Osteocyte (in vitro differentiated cells): ENCODE results near the gene GPBP1. TPM values are rescaled to one million over a fixed set of nuclear protein-coding genes. Genes with fewer than 3 reads are reported as not detected.
A peak's percentile ranks its signal among the peaks of the same experiment; 100 is the strongest.

Experiments
- DNase-seq: peaks from one replicate; pipeline ENCODE4 v3.0.0; 2021; ENCODE audit warnings: mixed read lengths; ENCODE audit not compliant: unreplicated experiment; ENCODE audit errors: extremely low spot score
- H3K27ac Mint-ChIP-seq: one replicate; pipeline ENCODE4 v1.8.0; 2021; ENCODE audit warnings: mild to moderate bottlenecking, mixed read lengths; ENCODE audit not compliant: unreplicated experiment
- H3K27me3 Mint-ChIP-seq: one replicate; pipeline ENCODE4 v1.8.0; 2021; ENCODE audit warnings: mixed read lengths; ENCODE audit not compliant: unreplicated experiment
- H3K36me3 Mint-ChIP-seq: one replicate; pipeline ENCODE4 v1.8.0; 2021; ENCODE audit warnings: mixed read lengths; ENCODE audit not compliant: unreplicated experiment
- H3K4me1 Mint-ChIP-seq: one replicate; pipeline ENCODE4 v1.8.0; 2021; ENCODE audit warnings: mixed read lengths; ENCODE audit not compliant: unreplicated experiment
- H3K4me3 Mint-ChIP-seq: one replicate; pipeline ENCODE4 v1.8.0; 2021; ENCODE audit warnings: mild to moderate bottlenecking, moderate library complexity, mixed read lengths; ENCODE audit not compliant: unreplicated experiment
- H3K9me3 Mint-ChIP-seq: one replicate; pipeline ENCODE4 v1.8.0; 2021; ENCODE audit warnings: mixed read lengths; ENCODE audit not compliant: unreplicated experiment
- total RNA-seq: library from RNA; stranded (reverse); gene quantifications from 2 replicates; pipeline ENCODE4 v1.2.1, GENCODE V29; 2021
- TF ChIP-seq, protein P1 (sequence below): fragments of 200-600 bp; sonication (generic); IDR thresholded peaks from 2 replicates; pipeline ENCODE4 v1.5.0; 2021; ENCODE audit warnings: antibody characterized with exemption, mild to moderate bottlenecking, moderate library complexity

Gene GPBP1
- total RNA-seq, 1 donor from 2014 or later, result 58.4 TPM

DNA sequence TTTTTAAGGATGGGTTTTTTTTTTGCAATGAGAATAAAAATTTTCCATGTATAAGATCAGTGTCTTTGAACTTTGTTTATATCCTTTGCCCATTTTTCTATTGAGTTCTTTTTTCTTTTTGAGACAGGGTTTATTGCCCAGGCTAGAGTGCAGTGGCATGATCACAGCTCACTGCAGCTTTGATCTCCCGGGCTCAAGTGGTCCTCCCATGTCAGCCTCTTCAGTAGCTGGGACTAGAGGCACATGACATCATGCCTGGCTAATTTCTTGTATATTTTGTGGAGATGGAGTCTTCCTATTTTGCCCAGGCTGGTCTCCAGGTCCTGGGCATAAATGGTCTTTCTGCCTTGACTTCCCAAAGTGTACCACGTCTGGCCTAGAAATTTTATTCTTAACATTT, 21.2 kb downstream of the GPBP1 start:
- Mint-ChIP-seq H3K27me3 (no peaks in the 10 kb centered on the region), H3K4me3 (no peak overlapping the region), H3K9me3 (no peaks in the 10 kb centered on the region), H3K36me3 (peaks cover 12% of the 10 kb centered on the region), H3K4me1 (peaks cover 13% of the 10 kb centered on the region), H3K27ac (no peak overlapping the region)
- TF ChIP-seq, protein P1, sequence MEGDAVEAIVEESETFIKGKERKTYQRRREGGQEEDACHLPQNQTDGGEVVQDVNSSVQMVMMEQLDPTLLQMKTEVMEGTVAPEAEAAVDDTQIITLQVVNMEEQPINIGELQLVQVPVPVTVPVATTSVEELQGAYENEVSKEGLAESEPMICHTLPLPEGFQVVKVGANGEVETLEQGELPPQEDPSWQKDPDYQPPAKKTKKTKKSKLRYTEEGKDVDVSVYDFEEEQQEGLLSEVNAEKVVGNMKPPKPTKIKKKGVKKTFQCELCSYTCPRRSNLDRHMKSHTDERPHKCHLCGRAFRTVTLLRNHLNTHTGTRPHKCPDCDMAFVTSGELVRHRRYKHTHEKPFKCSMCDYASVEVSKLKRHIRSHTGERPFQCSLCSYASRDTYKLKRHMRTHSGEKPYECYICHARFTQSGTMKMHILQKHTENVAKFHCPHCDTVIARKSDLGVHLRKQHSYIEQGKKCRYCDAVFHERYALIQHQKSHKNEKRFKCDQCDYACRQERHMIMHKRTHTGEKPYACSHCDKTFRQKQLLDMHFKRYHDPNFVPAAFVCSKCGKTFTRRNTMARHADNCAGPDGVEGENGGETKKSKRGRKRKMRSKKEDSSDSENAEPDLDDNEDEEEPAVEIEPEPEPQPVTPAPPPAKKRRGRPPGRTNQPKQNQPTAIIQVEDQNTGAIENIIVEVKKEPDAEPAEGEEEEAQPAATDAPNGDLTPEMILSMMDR, result no peak
- no peak for DNase-seq

DNA sequence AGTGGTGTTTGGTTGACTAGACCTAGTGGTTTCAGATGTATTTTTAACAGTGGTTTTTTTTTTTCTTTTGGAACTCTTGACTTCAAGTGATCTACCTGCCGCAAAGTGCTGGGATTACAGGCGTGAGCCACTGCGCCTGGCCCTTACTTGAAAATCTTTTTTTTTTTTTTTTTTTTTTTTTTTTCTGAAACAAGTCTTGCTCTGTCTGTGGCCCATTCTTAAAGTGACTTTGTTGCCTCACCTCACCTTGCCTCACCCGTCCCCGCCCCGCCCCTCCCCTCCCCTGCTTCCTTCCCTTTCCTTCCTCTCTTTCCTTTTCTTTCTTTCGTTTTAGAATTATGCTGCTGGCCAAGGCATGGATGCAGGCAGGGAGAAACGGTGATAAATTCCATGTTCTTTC, 26.0 kb downstream of the GPBP1 start:
- peaks cover 17% of the 10 kb centered on the region for H3K4me1 Mint-ChIP-seq
- no peaks in the 10 kb centered on the region for H3K27me3 Mint-ChIP-seq
- H3K9me3 Mint-ChIP-seq, result no peaks in the 10 kb centered on the region
- TF ChIP-seq, protein P1, result no peak
- no peak for DNase-seq
- H3K27ac Mint-ChIP-seq, result peak overlapping the region; percentile 12
- peaks cover 5% of the 10 kb centered on the region for H3K36me3 Mint-ChIP-seq
- no peak overlapping the region for H3K4me3 Mint-ChIP-seq

DNA sequence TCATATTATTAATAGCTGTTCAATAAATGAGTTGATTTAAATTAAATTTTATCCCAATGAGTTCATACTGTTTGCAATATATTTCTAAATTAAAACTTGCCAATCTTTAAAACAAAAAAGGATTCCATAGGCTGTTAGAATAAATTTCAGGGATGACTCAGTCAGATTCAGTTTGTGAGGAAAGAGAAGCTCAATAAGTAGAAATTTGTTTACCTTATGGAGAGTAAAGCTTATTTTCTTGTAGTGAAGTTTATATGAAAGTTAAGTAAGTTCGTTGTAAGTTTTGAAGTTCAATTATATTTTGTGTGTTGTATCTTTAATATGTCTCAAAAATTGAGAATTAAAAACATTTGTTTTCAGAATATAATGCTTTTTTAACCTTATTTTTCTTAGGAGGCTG, 29.0 kb downstream of the GPBP1 start:
- Mint-ChIP-seq H3K27ac (no peak overlapping the region), H3K4me3 (no peak overlapping the region), H3K9me3 (no peaks in the 10 kb centered on the region), H3K27me3 (no peaks in the 10 kb centered on the region), H3K36me3 (peaks cover under 1% of the 10 kb centered on the region), H3K4me1 (peaks cover 26% of the 10 kb centered on the region)
- DNase-seq, result no peak
- TF ChIP-seq, protein P1, result no peak

DNA sequence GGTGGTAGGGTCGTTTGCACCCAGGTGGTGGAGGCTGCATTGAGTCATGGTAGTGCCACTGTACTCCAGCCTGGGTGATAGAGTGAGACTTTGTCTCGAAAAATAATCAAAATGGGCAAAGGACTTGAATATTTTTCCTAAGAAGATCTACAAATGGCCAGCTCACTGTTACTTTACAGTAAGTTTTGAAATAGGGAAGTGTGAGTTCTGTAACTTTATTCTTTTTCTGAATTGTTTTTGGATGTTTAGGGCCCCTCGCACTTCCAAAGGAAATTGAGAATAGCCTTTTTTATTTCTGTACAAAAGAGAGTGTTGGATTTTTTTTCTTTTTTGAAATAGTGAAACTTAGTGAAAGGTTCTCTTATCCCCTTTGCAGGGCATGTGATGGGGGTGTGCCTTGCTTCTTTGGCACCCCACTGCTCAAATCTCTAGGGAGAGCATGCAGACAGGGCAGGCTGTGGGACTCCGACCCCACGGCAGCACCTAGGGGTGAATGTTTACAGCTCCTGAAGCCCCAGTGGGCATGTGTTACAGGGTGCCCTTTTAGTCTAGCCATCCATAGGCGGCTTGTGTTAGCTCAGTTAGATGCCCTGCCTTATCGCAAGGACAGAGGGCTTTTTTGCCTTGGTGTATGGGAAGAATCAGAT, 33.3 kb downstream of the GPBP1 start:
- peaks cover 51% of the 10 kb centered on the region for H3K4me1 Mint-ChIP-seq
- DNase-seq, result no peak
- H3K36me3 Mint-ChIP-seq, result peaks cover 9% of the 10 kb centered on the region
- H3K4me3 Mint-ChIP-seq, result no peak overlapping the region
- H3K9me3 Mint-ChIP-seq, result no peaks in the 10 kb centered on the region
- H3K27me3 Mint-ChIP-seq, result no peaks in the 10 kb centered on the region
- H3K27ac Mint-ChIP-seq, result no peak overlapping the region
- TF ChIP-seq, protein P1, result no peak

DNA sequence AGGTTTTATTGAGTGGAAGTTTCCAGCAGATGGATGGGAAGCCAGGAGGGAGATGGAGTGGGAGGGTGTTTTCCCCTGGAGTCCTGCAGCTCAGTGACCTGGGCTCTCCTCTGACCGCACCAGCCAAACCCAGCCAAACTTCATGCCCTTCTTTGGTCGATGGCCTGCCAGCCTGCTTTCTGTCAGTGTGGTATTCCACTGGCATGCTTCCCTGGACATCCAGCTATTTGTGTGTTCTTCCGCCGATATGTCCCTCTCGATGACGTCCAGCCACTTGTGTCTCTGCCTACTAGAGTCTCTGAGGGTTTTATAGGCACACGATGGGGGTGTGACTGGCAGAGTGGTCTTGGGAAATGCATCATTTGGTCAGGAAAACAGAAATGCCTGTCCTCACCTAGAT, 33.8 kb downstream of the GPBP1 start:
- H3K27ac Mint-ChIP-seq, result no peak overlapping the region
- H3K4me3 Mint-ChIP-seq, result no peak overlapping the region
- H3K4me1 Mint-ChIP-seq, result peaks cover 50% of the 10 kb centered on the region
- H3K9me3 Mint-ChIP-seq, result no peaks in the 10 kb centered on the region
- no peak for DNase-seq
- TF ChIP-seq, protein P1, result no peak
- H3K27me3 Mint-ChIP-seq, result no peaks in the 10 kb centered on the region
- peaks cover 9% of the 10 kb centered on the region for H3K36me3 Mint-ChIP-seq
